ENCODE data around the gene ZNF774. TPM values are rescaled to one million over a fixed set of nuclear protein-coding genes. Genes with fewer than 3 reads are reported as not detected.

Gene ZNF774
- polyA plus RNA-seq, 1 donor, result 6.0 TPM

GRCh38 chr15:90387534-90388461 lies 35.7 kb downstream of the ZNF774 start, which contains the start of gene IQGAP1:
Gene IQGAP1, plus strand, starts transcription at chr15:90388242. Its CDS starts 100 bp downstream, at chr15:90388342.
- H3K9me3 ChIP-seq (ENCODE audit: control insufficient read depth, low read depth, low read length), result no peaks in the 10 kb centered on the region
- H3K27me3 ChIP-seq (ENCODE audit: control insufficient read depth, insufficient read depth, low read length), result no peaks in the 10 kb centered on the region
- H3K27ac ChIP-seq (ENCODE audit: low read length), result peak within 1 kb of the TSS; percentile 95
- peaks cover 9% of the 10 kb centered on the region for H3K4me1 ChIP-seq (ENCODE audit: control insufficient read depth, insufficient read depth, low read length)
- peak; percentile 96 to 97 for DNase-seq
- WGBS (ENCODE audit: insufficient coverage, low lambda C conversion rate), result 70% methylated on average over 2 of the region's 62 CpGs
- peak within 1 kb of the TSS; percentile 71 for H3K4me3 ChIP-seq (ENCODE audit: low read length)
- H3K36me3 ChIP-seq (ENCODE audit: control insufficient read depth, insufficient read depth, low read length), result peaks cover 18% of the 10 kb centered on the region

DNA sequence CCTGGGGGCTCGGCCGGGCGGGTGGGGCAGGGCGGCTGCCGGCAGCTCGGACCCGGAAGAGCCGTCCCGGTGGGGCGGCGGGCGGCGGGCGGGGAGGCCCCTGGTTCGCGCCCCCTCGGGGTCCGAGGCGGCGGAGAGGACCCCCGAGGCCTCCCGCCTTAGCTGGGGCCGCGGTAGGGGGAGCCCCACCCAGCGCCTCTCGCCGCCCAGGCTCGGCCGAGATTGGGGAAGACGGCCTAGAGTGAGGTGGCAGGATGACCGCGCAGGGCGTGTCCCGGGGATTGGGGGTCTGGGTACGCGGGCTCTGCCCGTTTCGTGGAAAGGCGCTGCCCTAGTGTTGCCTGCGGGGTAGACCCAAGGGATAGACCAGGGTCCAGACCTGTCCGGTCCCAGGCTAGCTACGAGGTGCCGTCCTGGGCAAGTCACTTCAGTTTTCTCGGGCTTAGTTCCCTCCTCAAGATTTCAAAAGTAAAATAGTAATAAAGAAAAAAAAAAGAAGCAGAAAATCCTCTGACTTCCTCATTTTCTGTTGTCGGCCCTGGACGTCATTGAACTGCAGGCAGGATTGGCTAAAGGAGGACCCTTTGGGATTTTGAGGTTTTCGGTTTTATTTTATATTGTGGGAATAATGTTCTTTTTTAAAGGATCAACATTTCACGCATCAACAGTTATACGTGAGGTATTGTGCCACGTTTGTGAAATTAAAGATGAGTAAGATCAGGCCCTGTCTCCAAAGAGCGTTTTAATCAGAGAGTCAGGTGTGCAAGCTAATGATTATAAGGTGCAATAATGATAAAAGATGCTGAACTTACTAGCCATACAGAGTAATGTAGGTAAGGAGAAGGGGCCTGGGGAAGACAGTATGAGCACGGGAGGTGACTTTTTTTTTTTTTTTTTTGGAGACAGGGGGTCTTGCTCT lies 36.6 kb downstream of the ZNF774 start:
- Histone ChIP-seq H3K27ac (ENCODE audit: low read length) (peak overlapping the region; percentile 95), H3K4me1 (ENCODE audit: control insufficient read depth, insufficient read depth, low read length) (peaks cover 9% of the 10 kb centered on the region), H3K27me3 (ENCODE audit: control insufficient read depth, insufficient read depth, low read length) (no peaks in the 10 kb centered on the region), H3K36me3 (ENCODE audit: control insufficient read depth, insufficient read depth, low read length) (peaks cover 18% of the 10 kb centered on the region), H3K4me3 (ENCODE audit: low read length) (peak overlapping the region; percentile 71), H3K9me3 (ENCODE audit: control insufficient read depth, low read depth, low read length) (no peaks in the 10 kb centered on the region)
- peak; percentile 42 to 78 for DNase-seq
- WGBS (ENCODE audit: insufficient coverage, low lambda C conversion rate), result 13% methylated on average over 3 of the region's 52 CpGs

DNA sequence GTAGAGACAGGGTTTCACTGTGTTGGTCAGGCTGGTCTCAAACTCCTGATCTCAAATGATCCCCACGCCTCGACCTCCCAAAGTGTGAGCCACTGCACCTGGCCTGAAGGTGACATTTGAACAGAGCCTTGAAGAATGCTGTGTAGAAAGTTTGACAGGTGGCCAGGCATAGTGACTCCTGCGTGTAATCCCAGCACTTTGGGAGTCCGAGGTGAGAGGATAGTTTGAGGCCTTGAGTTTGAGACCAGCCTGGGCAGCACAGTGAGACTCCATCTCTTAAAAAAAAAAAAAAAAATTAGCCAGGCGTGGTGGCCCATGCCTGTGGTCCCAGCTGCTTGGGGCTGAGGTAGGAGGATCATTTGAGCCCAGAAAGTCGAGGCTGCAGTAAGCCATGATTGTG lies 37.4 kb downstream of the ZNF774 start:
- no CpG with 5 or more reads among the region's 6 CpGs for WGBS (ENCODE audit: insufficient coverage, low lambda C conversion rate)
- H3K4me1 ChIP-seq (ENCODE audit: control insufficient read depth, insufficient read depth, low read length), result peaks cover 12% of the 10 kb centered on the region

GRCh38 chr15:90393040-90393439 lies 41.0 kb downstream of the ZNF774 start:
- no peaks in the 10 kb centered on the region for H3K9me3 ChIP-seq (ENCODE audit: control insufficient read depth, low read depth, low read length)
- H3K4me3 ChIP-seq (ENCODE audit: low read length), result no peak overlapping the region
- no CpG with 5 or more reads among the region's 1 CpG for WGBS (ENCODE audit: insufficient coverage, low lambda C conversion rate)
- no peak overlapping the region for H3K27ac ChIP-seq (ENCODE audit: low read length)
- H3K36me3 ChIP-seq (ENCODE audit: control insufficient read depth, insufficient read depth, low read length), result peaks cover 18% of the 10 kb centered on the region
- H3K4me1 ChIP-seq (ENCODE audit: control insufficient read depth, insufficient read depth, low read length), result peaks cover 11% of the 10 kb centered on the region
- no peaks in the 10 kb centered on the region for H3K27me3 ChIP-seq (ENCODE audit: control insufficient read depth, insufficient read depth, low read length)
- no peak for DNase-seq

More for the DNA sequence above, 37.4 kb downstream of the ZNF774 start:
- Histone ChIP-seq H3K4me3 (ENCODE audit: low read length) (no peak overlapping the region), H3K9me3 (ENCODE audit: control insufficient read depth, low read depth, low read length) (no peaks in the 10 kb centered on the region), H3K36me3 (ENCODE audit: control insufficient read depth, insufficient read depth, low read length) (peaks cover 18% of the 10 kb centered on the region), H3K27me3 (ENCODE audit: control insufficient read depth, insufficient read depth, low read length) (no peaks in the 10 kb centered on the region), H3K27ac (ENCODE audit: low read length) (no peak overlapping the region)
- no peak for DNase-seq

DNA sequence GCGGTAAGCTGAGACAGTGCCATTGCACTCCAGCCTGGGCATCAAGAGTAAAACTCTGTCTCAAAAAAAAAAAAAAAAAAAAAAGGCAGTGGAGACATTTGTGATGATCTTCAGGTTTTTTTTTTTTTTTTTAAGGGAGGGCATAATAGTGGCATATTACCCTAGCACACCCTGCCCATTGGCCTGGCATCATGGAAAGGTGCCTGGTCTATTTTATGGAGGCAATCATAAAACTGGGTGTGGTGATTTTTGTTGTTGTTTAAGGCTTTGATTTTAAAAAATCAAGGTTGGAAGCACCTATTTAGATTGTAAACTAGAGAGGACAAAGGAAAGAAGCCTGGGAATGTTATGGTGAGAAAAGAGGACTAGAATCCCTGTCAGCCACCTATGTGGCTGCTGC lies 42.0 kb downstream of the ZNF774 start:
- no CpG with 5 or more reads among the region's 1 CpG for WGBS (ENCODE audit: insufficient coverage, low lambda C conversion rate)
- Histone ChIP-seq H3K4me3 (ENCODE audit: low read length) (no peak overlapping the region), H3K27ac (ENCODE audit: low read length) (no peak overlapping the region), H3K27me3 (ENCODE audit: control insufficient read depth, insufficient read depth, low read length) (no peaks in the 10 kb centered on the region), H3K36me3 (ENCODE audit: control insufficient read depth, insufficient read depth, low read length) (peaks cover 18% of the 10 kb centered on the region), H3K9me3 (ENCODE audit: control insufficient read depth, low read depth, low read length) (no peaks in the 10 kb centered on the region), H3K4me1 (ENCODE audit: control insufficient read depth, insufficient read depth, low read length) (peaks cover 11% of the 10 kb centered on the region)
- DNase-seq, result no peak

DNA sequence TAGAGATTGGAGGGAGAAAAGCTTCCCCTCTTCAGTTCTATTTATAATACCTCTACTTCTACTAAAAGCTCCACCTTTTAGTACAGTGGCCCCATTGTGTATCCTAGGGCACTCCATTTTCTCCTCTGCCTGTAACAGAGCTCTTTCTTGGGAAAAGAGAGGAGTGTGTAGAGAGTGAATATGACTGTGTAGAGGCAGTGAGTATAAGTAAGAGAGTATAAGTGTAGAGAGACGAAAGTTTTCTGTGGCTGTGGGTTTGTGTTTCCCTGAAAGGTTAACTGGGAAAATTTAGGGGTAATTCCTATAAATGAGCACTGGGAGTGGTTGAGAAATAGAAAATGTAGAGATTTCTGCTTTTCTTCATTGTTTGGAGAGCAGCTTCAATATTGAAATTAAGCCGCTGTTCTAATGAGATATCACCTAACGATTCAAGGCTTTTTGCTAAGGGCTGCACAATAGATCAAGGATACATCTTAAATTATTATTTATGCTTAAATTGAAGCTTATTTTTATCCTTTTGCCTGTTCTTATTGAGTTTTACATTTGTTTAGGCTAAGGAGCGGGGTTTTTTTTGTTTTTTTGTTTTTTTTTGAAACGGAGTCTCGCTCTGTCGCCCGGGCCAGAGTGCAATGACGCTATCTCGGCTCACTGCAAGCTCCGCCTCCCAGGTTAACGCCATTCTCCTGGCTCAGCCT lies 42.8 kb downstream of the ZNF774 start:
- no peak for DNase-seq
- no peaks in the 10 kb centered on the region for H3K9me3 ChIP-seq (ENCODE audit: control insufficient read depth, low read depth, low read length)
- H3K27me3 ChIP-seq (ENCODE audit: control insufficient read depth, insufficient read depth, low read length), result no peaks in the 10 kb centered on the region
- 93% methylated on average over 3 of the region's 12 CpGs for WGBS (ENCODE audit: insufficient coverage, low lambda C conversion rate)
- peaks cover 6% of the 10 kb centered on the region for H3K4me1 ChIP-seq (ENCODE audit: control insufficient read depth, insufficient read depth, low read length)
- no peak overlapping the region for H3K4me3 ChIP-seq (ENCODE audit: low read length)
- H3K27ac ChIP-seq (ENCODE audit: low read length), result no peak overlapping the region
- peaks cover 18% of the 10 kb centered on the region for H3K36me3 ChIP-seq (ENCODE audit: control insufficient read depth, insufficient read depth, low read length)

DNA sequence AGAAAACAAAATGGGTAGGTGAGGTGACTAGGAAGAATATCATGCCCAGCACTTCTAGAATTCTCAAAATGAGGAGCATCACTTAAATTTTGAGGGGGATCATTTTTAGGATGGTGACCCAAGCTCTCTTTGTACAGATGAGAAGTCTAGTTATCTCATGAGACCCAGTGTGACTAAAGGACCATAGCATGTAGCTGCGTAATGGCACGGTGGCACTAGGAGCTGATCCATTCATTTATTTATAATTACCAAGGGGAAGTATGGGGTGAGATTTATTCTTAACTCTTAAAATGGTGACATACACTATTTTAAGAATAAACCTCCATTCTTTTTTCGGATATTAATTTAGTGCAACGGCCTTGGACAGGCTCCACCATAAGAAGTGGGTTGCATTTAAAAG lies 44.2 kb downstream of the ZNF774 start:
- peaks cover 17% of the 10 kb centered on the region for H3K4me1 ChIP-seq (ENCODE audit: control insufficient read depth, insufficient read depth, low read length)
- no peak overlapping the region for H3K27ac ChIP-seq (ENCODE audit: low read length)
- H3K27me3 ChIP-seq (ENCODE audit: control insufficient read depth, insufficient read depth, low read length), result no peaks in the 10 kb centered on the region
- WGBS (ENCODE audit: insufficient coverage, low lambda C conversion rate), result no CpG with 5 or more reads among the region's 4 CpGs
- DNase-seq, result no peak
- H3K4me3 ChIP-seq (ENCODE audit: low read length), result no peak overlapping the region
- H3K9me3 ChIP-seq (ENCODE audit: control insufficient read depth, low read depth, low read length), result no peaks in the 10 kb centered on the region
- H3K36me3 ChIP-seq (ENCODE audit: control insufficient read depth, insufficient read depth, low read length), result peaks cover 10% of the 10 kb centered on the region

DNA sequence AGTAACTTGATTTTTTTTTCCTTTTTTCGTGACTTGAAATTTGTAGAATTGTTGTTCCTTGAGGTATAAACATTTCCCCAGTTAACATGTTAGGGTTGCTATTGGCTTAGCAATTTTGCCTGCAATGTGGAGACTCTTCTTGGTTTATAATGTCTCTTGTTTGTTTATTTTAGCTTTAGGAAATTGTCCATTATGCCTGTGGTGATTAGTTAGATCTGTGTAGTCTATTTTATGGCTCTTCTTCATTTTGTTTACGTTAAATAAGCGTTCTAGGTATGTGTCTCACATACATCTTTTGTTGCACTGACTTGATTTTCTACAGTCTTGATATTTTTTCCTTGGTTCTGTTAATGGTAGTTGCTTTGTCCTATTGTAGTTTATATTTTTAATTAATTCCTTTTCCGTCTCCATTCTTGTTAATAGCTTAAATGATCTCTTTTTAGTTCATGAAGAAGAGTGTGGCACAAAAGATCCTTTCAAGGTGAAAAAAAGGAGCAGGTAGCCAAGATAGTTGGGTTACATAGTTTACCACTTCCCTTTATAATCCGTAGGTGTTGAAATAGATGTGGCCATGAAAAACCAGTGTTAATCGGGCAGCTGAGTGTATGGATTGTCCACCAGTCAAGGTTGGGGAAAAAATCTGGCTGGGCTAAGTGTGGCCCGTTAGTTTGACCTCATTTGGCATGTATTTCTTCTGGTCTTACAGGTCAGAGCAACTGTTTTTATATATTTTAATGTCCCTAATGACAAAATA lies 48.1 kb downstream of the ZNF774 start:
- H3K4me1 ChIP-seq (ENCODE audit: control insufficient read depth, insufficient read depth, low read length), result peaks cover 29% of the 10 kb centered on the region
- no peaks in the 10 kb centered on the region for H3K27me3 ChIP-seq (ENCODE audit: control insufficient read depth, insufficient read depth, low read length)
- H3K36me3 ChIP-seq (ENCODE audit: control insufficient read depth, insufficient read depth, low read length), result no peaks in the 10 kb centered on the region
- no peak for DNase-seq
- H3K27ac ChIP-seq (ENCODE audit: low read length), result peak overlapping the region; percentile 76
- 74% methylated on average over 4 of the region's 7 CpGs for WGBS (ENCODE audit: insufficient coverage, low lambda C conversion rate)
- no peaks in the 10 kb centered on the region for H3K9me3 ChIP-seq (ENCODE audit: control insufficient read depth, low read depth, low read length)
- peak overlapping the region; percentile 5 for H3K4me3 ChIP-seq (ENCODE audit: low read length)

DNA sequence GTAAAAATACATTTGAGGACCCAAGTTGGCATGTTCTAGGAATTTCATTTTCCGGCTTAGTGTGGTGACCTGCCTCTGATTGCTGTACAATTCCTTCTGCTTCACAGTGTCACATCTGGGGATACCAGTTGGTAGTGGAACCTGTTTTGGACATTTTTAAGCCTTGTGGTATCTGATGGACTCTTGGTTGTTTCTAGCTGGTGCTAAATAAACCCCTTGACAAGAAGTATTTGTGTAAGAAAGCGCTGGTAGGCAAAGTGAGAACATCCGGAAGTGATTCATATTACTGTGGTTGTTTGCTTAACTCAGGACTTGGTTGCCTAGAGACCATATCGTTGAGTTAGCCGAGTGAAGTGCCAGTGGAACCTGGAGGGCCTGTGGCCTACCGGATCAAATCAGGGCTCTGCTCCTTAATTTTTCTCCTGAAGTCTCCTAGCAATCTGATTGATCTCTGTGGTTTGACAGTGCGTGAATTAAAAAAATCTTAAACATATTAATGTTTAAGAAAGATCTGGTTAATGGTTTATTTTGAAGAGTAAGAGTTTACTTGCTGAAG lies 48.8 kb downstream of the ZNF774 start:
- Histone ChIP-seq H3K27me3 (ENCODE audit: control insufficient read depth, insufficient read depth, low read length) (no peaks in the 10 kb centered on the region), H3K4me3 (ENCODE audit: low read length) (peak overlapping the region; percentile 5), H3K4me1 (ENCODE audit: control insufficient read depth, insufficient read depth, low read length) (peaks cover 29% of the 10 kb centered on the region), H3K9me3 (ENCODE audit: control insufficient read depth, low read depth, low read length) (no peaks in the 10 kb centered on the region), H3K36me3 (ENCODE audit: control insufficient read depth, insufficient read depth, low read length) (no peaks in the 10 kb centered on the region), H3K27ac (ENCODE audit: low read length) (peak overlapping the region; percentile 76)
- DNase-seq, result peak; percentile 89 to 94
- WGBS (ENCODE audit: insufficient coverage, low lambda C conversion rate), result 0% methylated on average over 1 of the region's 7 CpGs
